H9 (cell line): Measurements from ENCODE around the gene HAND2. TPM values are rescaled to one million over a fixed set of nuclear protein-coding genes. Genes with fewer than 3 reads are reported as not detected.
A peak's percentile ranks its signal among the peaks of the same experiment; 100 is the strongest.

Experiments
- DNase-seq: peaks from one replicate; pipeline ENCODE4 v3.0.0-alpha.2; 2017
- H2AFZ ChIP-seq: one replicate; pipeline ENCODE4 v1.6.1; 2013; ENCODE audit warnings: mild to moderate bottlenecking, low read length, control low read depth, moderate library complexity
- H2AK5ac ChIP-seq: 2 replicates; pipeline ENCODE4 v1.6.1; 2013; ENCODE audit warnings: low read length, control low read depth, mixed read lengths; ENCODE audit not compliant: insufficient read length
- H2BK120ac ChIP-seq: one replicate; pipeline ENCODE4 v1.6.1; 2013; ENCODE audit warnings: low read depth, mild to moderate bottlenecking, low read length, control low read depth, inconsistent platforms; ENCODE audit not compliant: poor library complexity, severe bottlenecking
- H2BK12ac ChIP-seq: 2 replicates; pipeline ENCODE4 v1.6.1; 2013; ENCODE audit warnings: low read length, control low read depth, mixed read lengths, low read depth; ENCODE audit not compliant: insufficient read length
- H2BK15ac ChIP-seq: 2 replicates; pipeline ENCODE4 v1.6.1; 2013; ENCODE audit warnings: low read depth, low read length, control low read depth
- H2BK20ac ChIP-seq: one replicate; pipeline ENCODE4 v1.6.1; 2013; ENCODE audit warnings: low read depth, mild to moderate bottlenecking, low read length, control low read depth, inconsistent platforms; ENCODE audit not compliant: poor library complexity, severe bottlenecking
- H2BK5ac ChIP-seq: 2 replicates; pipeline ENCODE4 v1.6.1; 2013; ENCODE audit warnings: low read length, control low read depth, mixed read lengths; ENCODE audit not compliant: insufficient read length
- H3K14ac ChIP-seq: 2 replicates; pipeline ENCODE4 v1.6.1; 2013; ENCODE audit warnings: low read length, control low read depth; ENCODE audit not compliant: insufficient read depth
- H3K18ac ChIP-seq: 2 replicates; pipeline ENCODE4 v1.6.1; 2013; ENCODE audit warnings: low read depth, mild to moderate bottlenecking, mixed read lengths, low read length, control low read depth; ENCODE audit not compliant: insufficient read length
- H3K23ac ChIP-seq: 2 replicates; pipeline ENCODE4 v1.6.1; 2013; ENCODE audit warnings: low read length, control low read depth, mixed read lengths, low read depth; ENCODE audit not compliant: insufficient read length
- H3K23me2 ChIP-seq: 2 replicates; pipeline ENCODE4 v1.6.1; 2013; ENCODE audit warnings: low read depth, mild to moderate bottlenecking, mixed read lengths, low read length, control low read depth; ENCODE audit not compliant: insufficient read length, poor library complexity, severe bottlenecking
- H3K27ac ChIP-seq: 2 replicates; pipeline ENCODE4 v1.5.1; 2013; ENCODE audit warnings: low read length, control low read depth, mixed read lengths, low read depth; ENCODE audit not compliant: insufficient read length
- H3K27me3 ChIP-seq: 2 replicates; pipeline ENCODE4 v1.6.1; 2013; ENCODE audit warnings: low read length, control low read depth, inconsistent platforms; ENCODE audit not compliant: insufficient read depth
- H3K4ac ChIP-seq: 2 replicates; pipeline ENCODE4 v1.6.1; 2013; ENCODE audit warnings: low read depth, mild to moderate bottlenecking, control low read depth, inconsistent platforms, low read length, moderate library complexity
- H3K4me1 ChIP-seq: 2 replicates; pipeline ENCODE4 v1.6.1; 2013; ENCODE audit warnings: low read length, control low read depth, inconsistent platforms; ENCODE audit not compliant: insufficient read depth
- H3K4me2 ChIP-seq: 2 replicates; pipeline ENCODE4 v1.6.1; 2013; ENCODE audit warnings: low read length, control low read depth, mixed read lengths; ENCODE audit not compliant: insufficient read length, insufficient read depth
- H3K56ac ChIP-seq: 2 replicates; pipeline ENCODE4 v1.6.1; 2013; ENCODE audit warnings: low read depth, mild to moderate bottlenecking, mixed read lengths, low read length, control low read depth; ENCODE audit not compliant: insufficient read length
- H3K79me1 ChIP-seq: 2 replicates; pipeline ENCODE4 v1.6.1; 2013; ENCODE audit warnings: low read depth, mild to moderate bottlenecking, moderate library complexity, low read length, control low read depth, inconsistent platforms; ENCODE audit not compliant: insufficient read depth, poor library complexity, severe bottlenecking
- H3K79me2 ChIP-seq: 2 replicates; pipeline ENCODE4 v1.6.1; 2013; ENCODE audit warnings: low read length, control low read depth, inconsistent platforms; ENCODE audit not compliant: insufficient read depth
- H3K9ac ChIP-seq: 2 replicates; pipeline ENCODE4 v1.6.1; 2013; ENCODE audit warnings: low read length, control low read depth, mixed read lengths; ENCODE audit not compliant: insufficient read length; ENCODE audit errors: extremely low read depth
- H3K9me3 ChIP-seq: one replicate; pipeline ENCODE4 v1.6.1; 2013; ENCODE audit warnings: low read depth, low read length, inconsistent platforms; ENCODE audit not compliant: control insufficient read depth
- H3T11ph ChIP-seq: one replicate; pipeline ENCODE4 v1.6.1; 2013; ENCODE audit warnings: mild to moderate bottlenecking, low read length, control low read depth, inconsistent platforms
- H4K20me1 ChIP-seq: one replicate; pipeline ENCODE4 v1.6.1; 2013; ENCODE audit not compliant: control insufficient read depth, insufficient read length, insufficient read depth
- H4K5ac ChIP-seq: 2 replicates; pipeline ENCODE4 v1.6.1; 2013; ENCODE audit warnings: low read depth, mild to moderate bottlenecking, mixed read lengths, low read length, control low read depth; ENCODE audit not compliant: insufficient read length
- H4K8ac ChIP-seq: replicated peaks from 2 replicates; pipeline ENCODE4 v1.6.1; 2013; ENCODE audit warnings: low read length, control low read depth, mixed read lengths, low read depth; ENCODE audit not compliant: insufficient read length
- H4K91ac ChIP-seq: 2 replicates; pipeline ENCODE4 v1.6.1; 2013; ENCODE audit warnings: low read depth, mild to moderate bottlenecking, moderate library complexity, mixed read lengths, low read length, control low read depth; ENCODE audit not compliant: insufficient read length
- H3K27ac Mint-ChIP-seq, 3 experiments: 2 replicates in 2 of 3; 3 replicates in 1 of 3; pipeline ENCODE4 v1.8.0; 2020 to 2021; ENCODE audit warnings: mixed read lengths in 3 of 3, mild to moderate bottlenecking in 1 of 3, moderate library complexity in 1 of 3
- H3K27me3 Mint-ChIP-seq: 2 replicates; pipeline ENCODE4 v1.8.0; 2021; ENCODE audit warnings: low read depth, mild to moderate bottlenecking, moderate library complexity, mixed read lengths
- H3K36me3 Mint-ChIP-seq, 3 experiments: 2 replicates in 2 of 3; 3 replicates in 1 of 3; pipeline ENCODE4 v1.8.0; 2020 to 2021; ENCODE audit warnings: low read depth in 3 of 3, mixed read lengths in 3 of 3; ENCODE audit not compliant: insufficient read depth in 1 of 3
- H3K4me1 Mint-ChIP-seq, 2 experiments: 2 replicates each; pipeline ENCODE4 v1.8.0; 2020; ENCODE audit warnings: mixed read lengths in 2 of 2
- H3K4me3 Mint-ChIP-seq, 2 experiments: 2 replicates in 1 of 2; 3 replicates in 1 of 2; pipeline ENCODE4 v1.8.0; 2020 to 2021; ENCODE audit warnings: mild to moderate bottlenecking in 2 of 2, mixed read lengths in 2 of 2, moderate library complexity in 1 of 2
- H3K9me3 Mint-ChIP-seq, 2 experiments: 2 replicates in 1 of 2; 3 replicates in 1 of 2; pipeline ENCODE4 v1.8.0; 2020; ENCODE audit warnings: mild to moderate bottlenecking in 2 of 2, mixed read lengths in 2 of 2, moderate library complexity in 1 of 2
- WGBS: extraction: QIAGEN DNeasy Blood & Tissue Kit; methylation state at CpG from one replicate; pipeline ENCODE4 v1.1.7; 2013; ENCODE audit warnings: missing lambda C conversion rate, low lambda C conversion rate, mixed read lengths; ENCODE audit not compliant: insufficient read length; ENCODE audit errors: extremely low coverage; 5-methylcytosine and 5-hydroxymethylcytosine counted together
- long read RNA-seq: library from polyadenylated mRNA; unstranded; transcript quantifications from one replicate; pipeline ENCODE4 v2.0.0, GENCODE V29; 2020
- total RNA-seq: library from RNA; stranded (reverse); gene quantifications from 2 replicates; pipeline ENCODE4 v1.2.1, GENCODE V29; 2021
- TF ChIP-seq, protein P1 (sequence below): fragments of 200-600 bp; sonication (generic); conservative IDR thresholded peaks from 3 replicates; pipeline ENCODE4 v1.8.0; 2021; ENCODE audit warnings: antibody characterized with exemption, mild to moderate bottlenecking

HAND2 gene
- total RNA-seq, result not detected in 2 replicates
- long read RNA-seq, result 0 reads

DNA sequence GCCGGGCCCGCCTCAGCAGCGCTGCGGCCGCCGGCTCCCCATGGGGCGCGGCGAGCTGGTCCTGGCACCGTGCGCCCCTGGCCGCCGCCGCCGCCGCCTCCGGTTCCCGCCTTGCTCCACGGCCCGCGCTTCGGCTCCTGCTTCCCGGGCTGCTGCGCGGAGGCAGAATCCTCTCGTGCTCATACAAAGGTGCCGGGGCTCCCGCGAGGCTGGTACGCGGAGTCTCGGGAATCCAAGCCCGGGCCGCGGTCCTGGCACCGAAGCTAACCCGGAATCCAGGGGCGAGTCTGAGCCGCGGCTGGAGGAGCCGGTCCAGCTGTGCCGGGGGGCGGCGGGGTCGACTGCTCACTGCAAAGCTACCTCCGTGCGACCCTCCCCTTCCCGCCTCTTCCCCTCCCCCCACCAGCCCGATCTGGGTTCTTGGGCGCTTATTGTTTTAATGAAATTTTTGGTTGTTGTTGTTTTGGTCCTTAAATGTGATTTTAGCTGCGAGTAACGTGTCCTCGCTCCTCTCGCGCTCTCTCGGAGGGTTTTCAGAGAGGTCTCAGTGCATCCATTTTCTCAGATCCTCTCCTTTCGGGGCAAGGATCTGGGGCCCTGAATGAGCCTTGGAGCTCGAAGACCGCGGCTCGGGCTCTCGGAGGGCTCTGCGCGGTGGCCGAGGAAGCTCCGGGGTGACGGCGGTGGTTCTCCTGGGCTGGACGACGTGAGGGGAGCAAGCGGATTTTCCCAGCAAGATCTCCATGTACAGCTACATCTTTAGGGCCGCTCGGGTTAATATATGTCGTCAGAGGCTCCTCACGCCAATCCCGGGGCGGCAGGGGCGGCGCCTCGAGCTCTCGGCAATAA lies at the start of gene HAND2:
Gene HAND2, minus strand, starts transcription at position 753 of the 849 bp plus-strand sequence. CDS start 940 bp downstream, outside the sequence.
- Histone ChIP-seq H3K4me2 (peak within 1 kb of the TSS; percentile 55), H3K4me1 (no peaks in the 10 kb centered on the region), H2AK5ac (no peak within 1 kb of the TSS), H2BK15ac (no peak within 1 kb of the TSS), H4K91ac (no peak within 1 kb of the TSS), H3K56ac (no peak within 1 kb of the TSS), H2BK120ac (no peak within 1 kb of the TSS), H3K23me2 (peaks cover 4% of the 10 kb centered on the region), H3K9ac (no peak within 1 kb of the TSS), H2BK12ac (no peak within 1 kb of the TSS), H4K5ac (no peak within 1 kb of the TSS), H3K79me2 (no peaks in the 10 kb centered on the region), H3K18ac (no peak within 1 kb of the TSS), H3K27ac (no peak within 1 kb of the TSS), H3K79me1 (no peaks in the 10 kb centered on the region), H2BK5ac (no peak within 1 kb of the TSS), H3T11ph (no peak within 1 kb of the TSS), H4K8ac (no peak within 1 kb of the TSS), H3K23ac (no peak within 1 kb of the TSS), H4K20me1 (no peaks in the 10 kb centered on the region), H3K14ac (no peak within 1 kb of the TSS), H3K9me3 (no peaks in the 10 kb centered on the region), H2AFZ (no peak within 1 kb of the TSS), H3K27me3 (peaks cover 95% of the 10 kb centered on the region), H2BK20ac (no peak within 1 kb of the TSS), H3K4ac (no peak within 1 kb of the TSS)
- TF ChIP-seq, protein P1, sequence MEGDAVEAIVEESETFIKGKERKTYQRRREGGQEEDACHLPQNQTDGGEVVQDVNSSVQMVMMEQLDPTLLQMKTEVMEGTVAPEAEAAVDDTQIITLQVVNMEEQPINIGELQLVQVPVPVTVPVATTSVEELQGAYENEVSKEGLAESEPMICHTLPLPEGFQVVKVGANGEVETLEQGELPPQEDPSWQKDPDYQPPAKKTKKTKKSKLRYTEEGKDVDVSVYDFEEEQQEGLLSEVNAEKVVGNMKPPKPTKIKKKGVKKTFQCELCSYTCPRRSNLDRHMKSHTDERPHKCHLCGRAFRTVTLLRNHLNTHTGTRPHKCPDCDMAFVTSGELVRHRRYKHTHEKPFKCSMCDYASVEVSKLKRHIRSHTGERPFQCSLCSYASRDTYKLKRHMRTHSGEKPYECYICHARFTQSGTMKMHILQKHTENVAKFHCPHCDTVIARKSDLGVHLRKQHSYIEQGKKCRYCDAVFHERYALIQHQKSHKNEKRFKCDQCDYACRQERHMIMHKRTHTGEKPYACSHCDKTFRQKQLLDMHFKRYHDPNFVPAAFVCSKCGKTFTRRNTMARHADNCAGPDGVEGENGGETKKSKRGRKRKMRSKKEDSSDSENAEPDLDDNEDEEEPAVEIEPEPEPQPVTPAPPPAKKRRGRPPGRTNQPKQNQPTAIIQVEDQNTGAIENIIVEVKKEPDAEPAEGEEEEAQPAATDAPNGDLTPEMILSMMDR, result no peak
- Mint-ChIP-seq H3K36me3 (no peaks in the 10 kb centered on the region; a peak in 1 of 7 replicates), H3K9me3 (peaks cover 0 to 17% of the 10 kb centered on the region in 2 experiments; a peak in 3 of 5 replicates), H3K4me1 (peaks cover 26 to 45% of the 10 kb centered on the region in 2 experiments), H3K4me3 (peak within 1 kb of the TSS; percentile 60 to 89), H3K27ac (no peak within 1 kb of the TSS; a peak in 1 of 7 replicates), H3K27me3 (peaks cover 97% of the 10 kb centered on the region)
- DNase-seq, result peak; percentile 73
- WGBS, result no CpG with 5 or more reads among the region's 81 CpGs
